Middle frontal gyrus (tissue), 1 donor: ENCODE results near the gene DYNLT5.
"Not testable (repeated sequence)": the region's sequence is repeated elsewhere in the genome, so short reads cannot be mapped to it uniquely, and the experiment has no call there.

Source experiments
- DNase-seq: peaks from one replicate; pipeline ENCODE4 v3.0.0-alpha.2; 2015; ENCODE audit warnings: low spot score; ENCODE audit errors: extremely low spot score

The DYNLT5 gene

GRCh38 chr1:66752000-66752592 is at the start of gene DYNLT5:
TSS of gene DYNLT5 (plus strand) at chr1:66752459. CDS start at chr1:66754659, 2,200 bp downstream.
- no peak for DNase-seq

- no peak for DNase-seq
These were observed 47.9 kb upstream of the DYNLT5 start for GRCh38 chr1:66704177-66704875.

GRCh38 chr1:66705110-66705509 is 47.1 kb upstream of the DYNLT5 start:
- DNase-seq: no peak

GRCh38 chr1:66711420-66711819 is 40.8 kb upstream of the DYNLT5 start:
- DNase-seq: no peak

- DNase-seq: no peak
These were observed 39.4 kb upstream of the DYNLT5 start for GRCh38 chr1:66712839-66713238.

GRCh38 chr1:66723985-66724384 is 28.3 kb upstream of the DYNLT5 start:
- DNase-seq: no peak

GRCh38 chr1:66725885-66726665 is 26.2 kb upstream of the DYNLT5 start:
- no peak for DNase-seq

GRCh38 chr1:66728021-66728420 is 24.2 kb upstream of the DYNLT5 start:
- no peak for DNase-seq

- not testable (repeated sequence) for DNase-seq
These were observed 23.5 kb upstream of the DYNLT5 start for GRCh38 chr1:66728716-66729115.

GRCh38 chr1:66729119-66729518 is 23.1 kb upstream of the DYNLT5 start:
- no peak for DNase-seq

- DNase-seq: no peak
These were observed 22.7 kb upstream of the DYNLT5 start for GRCh38 chr1:66729523-66729922.

GRCh38 chr1:66730462-66730861 is 21.8 kb upstream of the DYNLT5 start:
- DNase-seq: no peak

GRCh38 chr1:66731170-66731865 is 20.9 kb upstream of the DYNLT5 start:
- no peak for DNase-seq

GRCh38 chr1:66732407-66733166 is 19.7 kb upstream of the DYNLT5 start:
- DNase-seq: no peak

GRCh38 chr1:66733348-66734017 is 18.8 kb upstream of the DYNLT5 start:
- no peak for DNase-seq

GRCh38 chr1:66734531-66734930 is 17.7 kb upstream of the DYNLT5 start:
- DNase-seq: not testable (repeated sequence)

GRCh38 chr1:66737836-66738235 is 14.4 kb upstream of the DYNLT5 start:
- DNase-seq: no peak

GRCh38 chr1:66739401-66740157 is 12.7 kb upstream of the DYNLT5 start:
- no peak for DNase-seq

- DNase-seq: no peak
These were observed 6.8 kb upstream of the DYNLT5 start for GRCh38 chr1:66745451-66745850.

GRCh38 chr1:66747501-66747900 is 4.8 kb upstream of the DYNLT5 start:
- no peak for DNase-seq
